GM12892 (cell line): Measurements from ENCODE around the gene TMEM40.

Experiments
- POLR2A ChIP-seq: IDR thresholded peaks from 2 replicates; pipeline ENCODE4 v1.6.1; 2011; ENCODE audit warnings: low read depth, low read length, control low read depth
- POLR2AphosphoS5 ChIP-seq: IDR thresholded peaks from 2 replicates; pipeline ENCODE4 v1.6.1; 2011; ENCODE audit warnings: low read depth, low read length, control low read depth

DNA sequence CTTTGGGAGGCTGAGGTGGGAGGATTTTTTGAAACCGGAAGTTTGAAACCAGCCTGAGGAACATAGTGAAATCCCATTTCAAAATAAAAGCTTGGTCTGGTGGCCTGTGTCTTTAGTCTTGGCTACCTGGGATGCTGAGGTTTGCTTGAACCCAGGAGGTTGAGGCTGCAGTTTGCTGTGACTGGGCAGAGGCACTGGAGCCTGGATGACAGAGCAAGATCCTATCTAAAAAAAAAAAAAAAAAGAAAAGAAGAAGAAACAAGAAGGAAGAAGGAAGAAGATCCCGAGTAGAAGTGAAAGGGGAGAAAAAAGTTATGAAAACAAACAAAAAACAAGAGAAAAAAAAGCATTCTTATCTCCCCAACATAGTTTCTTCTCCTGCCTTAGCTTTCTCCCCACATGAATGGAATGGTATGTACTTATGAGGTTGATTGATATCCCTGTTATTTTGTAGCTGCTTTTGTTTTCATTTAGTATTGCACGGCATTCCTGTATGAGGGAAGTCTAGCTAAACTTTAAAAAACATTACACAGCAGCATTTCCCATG is 42.4 kb downstream of the TMEM40 start:
- TF ChIP-seq POLR2A (no peak), POLR2AphosphoS5 (no peak)
